A673 (cell line): Measurements from ENCODE around the gene PYGM. TPM values are rescaled to one million over a fixed set of nuclear protein-coding genes. Genes with fewer than 3 reads are reported as not detected.

Experiments
- BruUV-seq: library from RNA; stranded (reverse); fragments of 400-500 nt; replicated peaks from 2 replicates; lab custom pipeline; 2021; lab: Mats Ljungman, UMichigan
- CTCF ChIA-PET: fragments of 300-600 bp; sonication (Branson Sonifier 250); formaldehyde crosslinking; loops from one replicate; lab custom pipeline; 2022; ENCODE audit warnings: antibody characterized with exemption; lab: Charles Lee
- POLR2A ChIA-PET: fragments of 300-600 bp; sonication (Branson Sonifier 250); formaldehyde crosslinking; loops from one replicate; lab custom pipeline; 2022; ENCODE audit warnings: antibody characterized with exemption; ENCODE audit not compliant: low non-redundant PET; lab: Charles Lee
- DNase-seq: peaks from one replicate; pipeline ENCODE4 v3.0.0-alpha.2; 2015; ENCODE audit warnings: low spot score
- H3K27ac ChIP-seq: fragments of 200-600 bp; sonication (generic); 2 replicates; pipeline ENCODE4 v1.5.1; 2016; ENCODE audit warnings: mixed run types, low read depth, mild to moderate bottlenecking, mixed read lengths, antibody characterized with exemption, low read length; ENCODE audit not compliant: poor library complexity, severe bottlenecking
- H3K27me3 ChIP-seq: fragments of 200-600 bp; sonication (generic); replicated peaks from 2 replicates; pipeline ENCODE4 v1.6.1; 2017; ENCODE audit warnings: mixed run types, low read depth, mild to moderate bottlenecking, mixed read lengths, antibody characterized with exemption, low read length; ENCODE audit not compliant: insufficient read depth, poor library complexity
- H3K36me3 ChIP-seq: fragments of 200-600 bp; sonication (generic); 2 replicates; pipeline ENCODE4 v1.6.1; 2016; ENCODE audit warnings: mixed run types, mild to moderate bottlenecking, mixed read lengths, antibody characterized with exemption, low read length; ENCODE audit not compliant: insufficient read depth, poor library complexity, severe bottlenecking
- H3K4me1 ChIP-seq: fragments of 200-600 bp; sonication (generic); 2 replicates; pipeline ENCODE4 v1.6.1; 2017; ENCODE audit warnings: mixed run types, mild to moderate bottlenecking, mixed read lengths, antibody characterized with exemption, low read length; ENCODE audit not compliant: insufficient read depth, poor library complexity, severe bottlenecking
- H3K4me3 ChIP-seq: fragments of 200-600 bp; sonication (generic); 2 replicates; pipeline ENCODE4 v1.5.1; 2016; ENCODE audit warnings: low read depth, mixed run types, mild to moderate bottlenecking, mixed read lengths, low read length; ENCODE audit not compliant: poor library complexity, severe bottlenecking
- H3K9me3 ChIP-seq: fragments of 200-600 bp; sonication (generic); 2 replicates; pipeline ENCODE4 v1.6.1; 2016; ENCODE audit warnings: mixed run types, low read depth, mild to moderate bottlenecking, mixed read lengths, antibody characterized with exemption, low read length; ENCODE audit not compliant: poor library complexity, severe bottlenecking
- CTCF ChIP-seq: fragments of 300-800, 200-600 bp; sonication (generic); conservative IDR thresholded peaks from 2 replicates; pipeline ENCODE4 v1.5.1; 2017; ENCODE audit warnings: low read depth, mild to moderate bottlenecking, antibody characterized with exemption, low read length, moderate library complexity, mixed read lengths
- EZH2 ChIP-seq: fragments of 200-600 bp; sonication (generic); IDR thresholded peaks from 2 replicates; pipeline ENCODE4 v1.6.1; 2017; ENCODE audit warnings: borderline replicate concordance, low read depth, mild to moderate bottlenecking, mixed read lengths, antibody characterized with exemption, low read length; ENCODE audit not compliant: poor library complexity, severe bottlenecking
- intact Hi-C: fragments of 100-400 bp; cut with micrococcal nuclease; formaldehyde crosslinking; loops from one replicate; pipeline ENCODE4 v1.10.0; 2022; ENCODE audit not compliant: unreplicated experiment
- total RNA-seq: library from RNA; stranded (reverse); gene quantifications from 2 replicates; pipeline ENCODE4 v1.2.3, GENCODE V29; 2021

The PYGM gene
- total RNA-seq, 1 experiment from 2014 or later: 2.4 TPM

GRCh38 chr11:64731601-64732000 lies 28.2 kb downstream of the PYGM start:
- no peaks in the 10 kb centered on the region for H3K36me3 ChIP-seq
- DNase-seq: no peak
- CTCF ChIA-PET: no interaction called here
- no peaks in the 10 kb centered on the region for H3K27me3 ChIP-seq
- TF ChIP-seq CTCF: no peak
- TF ChIP-seq EZH2: no peak
- BruUV-seq: no TSS peak
- intact Hi-C loops: no loop called here
- no peak overlapping the region for H3K27ac ChIP-seq
- H3K9me3 ChIP-seq: no peaks in the 10 kb centered on the region
- peaks cover 3% of the 10 kb centered on the region for H3K4me1 ChIP-seq
- POLR2A ChIA-PET: no interaction called here
- no peak overlapping the region for H3K4me3 ChIP-seq

- DNase-seq: peak; percentile 68
- peaks cover 3% of the 10 kb centered on the region for H3K4me1 ChIP-seq
- H3K4me3 ChIP-seq: no peak overlapping the region
- TF ChIP-seq EZH2: no peak
- no peak for TF ChIP-seq CTCF
- ChIA-PET POLR2A (no interaction called here), CTCF (no interaction called here)
- no TSS peak for BruUV-seq
- no peaks in the 10 kb centered on the region for H3K9me3 ChIP-seq
- intact Hi-C loops: no loop called here
- H3K27me3 ChIP-seq: no peaks in the 10 kb centered on the region
- H3K36me3 ChIP-seq: no peaks in the 10 kb centered on the region
- H3K27ac ChIP-seq: no peak overlapping the region
These were observed 29.9 kb downstream of the PYGM start for GRCh38 chr11:64729851-64730382.

GRCh38 chr11:64728757-64729365 lies 30.9 kb downstream of the PYGM start:
- H3K4me1 ChIP-seq: peaks cover 3% of the 10 kb centered on the region
- BruUV-seq: no TSS peak
- no peak overlapping the region for H3K27ac ChIP-seq
- H3K36me3 ChIP-seq: no peaks in the 10 kb centered on the region
- intact Hi-C loops: no loop called here
- no peaks in the 10 kb centered on the region for H3K27me3 ChIP-seq
- DNase-seq: no peak
- H3K9me3 ChIP-seq: no peaks in the 10 kb centered on the region
- TF ChIP-seq CTCF: no peak
- no peak for TF ChIP-seq EZH2
- H3K4me3 ChIP-seq: no peak overlapping the region
- CTCF ChIA-PET: no interaction called here
- POLR2A ChIA-PET: no interaction called here
